ENCODE measurements around the gene HS3ST5. TPM values are rescaled to one million over a fixed set of nuclear protein-coding genes. Genes with fewer than 3 reads are reported as not detected.

The HS3ST5 gene
- total RNA-seq, 1 donor from 2014 or later, result 1.5 TPM

GRCh38 chr6:114055763-114056162, 287.1 kb downstream of the HS3ST5 start:
- Histone ChIP-seq H3K27me3 (ENCODE audit: insufficient read depth, low read length) (no peaks in the 10 kb centered on the region), H3K4me2 (ENCODE audit: low read length) (no peak overlapping the region), H3K27ac (ENCODE audit: low read depth, low read length) (no peak overlapping the region), H3K9ac (ENCODE audit: low read length) (no peak overlapping the region), H4K20me1 (ENCODE audit: insufficient read depth, low read length) (no peaks in the 10 kb centered on the region), H3K79me2 (ENCODE audit: insufficient read depth, low read length) (no peaks in the 10 kb centered on the region), H2AFZ (ENCODE audit: low read depth, low read length) (no peak overlapping the region), H3K4me3 (ENCODE audit: insufficient read depth, low read depth, low read length) (no peak overlapping the region), H3K9me3 (ENCODE audit: insufficient read depth, low read depth, low read length) (no peaks in the 10 kb centered on the region), H3K36me3 (ENCODE audit: insufficient read depth, low read length) (no peaks in the 10 kb centered on the region), H3K4me1 (ENCODE audit: insufficient read depth, low read length) (no peaks in the 10 kb centered on the region)
- no peaks in the 10 kb centered on the region for H3K27me3 Mint-ChIP-seq (ENCODE audit: low read depth, unreplicated experiment)
- DNase-seq (ENCODE audit: low read depth) (no peak), FAIRE-seq (no peak)
- H3K27ac Mint-ChIP-seq (ENCODE audit: unreplicated experiment), result no peak overlapping the region
- H3K4me1 Mint-ChIP-seq (ENCODE audit: low read depth, unreplicated experiment), result peaks cover 5% of the 10 kb centered on the region
- no peaks in the 10 kb centered on the region for H3K36me3 Mint-ChIP-seq (ENCODE audit: low read depth, unreplicated experiment)
- TF ChIP-seq EZH2 (IDR thresholded peaks at IDR 0.05; ENCODE audit: insufficient read depth, low read length) (no peak), CTCF (IDR thresholded peaks at IDR 0.05; ENCODE audit: insufficient read depth, low read depth, low read length) (no peak)
- no peak overlapping the region for H3K4me3 Mint-ChIP-seq (ENCODE audit: unreplicated experiment)
- H3K9me3 Mint-ChIP-seq (ENCODE audit: unreplicated experiment), result no peaks in the 10 kb centered on the region

GRCh38 chr6:114055349-114055748, 287.5 kb downstream of the HS3ST5 start:
- no peaks in the 10 kb centered on the region for H3K27me3 Mint-ChIP-seq (ENCODE audit: low read depth, unreplicated experiment)
- no peaks in the 10 kb centered on the region for H3K9me3 ChIP-seq (ENCODE audit: insufficient read depth, low read depth, low read length)
- DNase-seq (ENCODE audit: low read depth), result no peak
- no peaks in the 10 kb centered on the region for H3K4me1 ChIP-seq (ENCODE audit: insufficient read depth, low read length)
- no peak overlapping the region for H2AFZ ChIP-seq (ENCODE audit: low read depth, low read length)
- no peaks in the 10 kb centered on the region for H3K27me3 ChIP-seq (ENCODE audit: insufficient read depth, low read length)
- no peak overlapping the region for H3K4me3 Mint-ChIP-seq (ENCODE audit: unreplicated experiment)
- H3K36me3 Mint-ChIP-seq (ENCODE audit: low read depth, unreplicated experiment), result no peaks in the 10 kb centered on the region
- no peaks in the 10 kb centered on the region for H3K9me3 Mint-ChIP-seq (ENCODE audit: unreplicated experiment)
- H3K79me2 ChIP-seq (ENCODE audit: insufficient read depth, low read length), result no peaks in the 10 kb centered on the region
- no peak overlapping the region for H3K4me2 ChIP-seq (ENCODE audit: low read length)
- FAIRE-seq, result no peak
- H4K20me1 ChIP-seq (ENCODE audit: insufficient read depth, low read length), result no peaks in the 10 kb centered on the region
- no peak overlapping the region for H3K27ac ChIP-seq (ENCODE audit: low read depth, low read length)
- no peak overlapping the region for H3K27ac Mint-ChIP-seq (ENCODE audit: unreplicated experiment)
- no peaks in the 10 kb centered on the region for H3K36me3 ChIP-seq (ENCODE audit: insufficient read depth, low read length)
- H3K4me1 Mint-ChIP-seq (ENCODE audit: low read depth, unreplicated experiment), result peaks cover 5% of the 10 kb centered on the region
- H3K9ac ChIP-seq (ENCODE audit: low read length), result no peak overlapping the region
- TF ChIP-seq EZH2 (IDR thresholded peaks at IDR 0.05; ENCODE audit: insufficient read depth, low read length) (no peak), CTCF (IDR thresholded peaks at IDR 0.05; ENCODE audit: insufficient read depth, low read depth, low read length) (no peak)
- H3K4me3 ChIP-seq (ENCODE audit: insufficient read depth, low read depth, low read length), result no peak overlapping the region

GRCh38 chr6:114053791-114054190, 289.0 kb downstream of the HS3ST5 start:
- Histone ChIP-seq H3K9ac (ENCODE audit: low read length) (no peak overlapping the region), H3K4me3 (ENCODE audit: insufficient read depth, low read depth, low read length) (no peak overlapping the region), H3K27ac (ENCODE audit: low read depth, low read length) (no peak overlapping the region), H3K79me2 (ENCODE audit: insufficient read depth, low read length) (no peaks in the 10 kb centered on the region), H2AFZ (ENCODE audit: low read depth, low read length) (no peak overlapping the region), H4K20me1 (ENCODE audit: insufficient read depth, low read length) (no peaks in the 10 kb centered on the region), H3K27me3 (ENCODE audit: insufficient read depth, low read length) (no peaks in the 10 kb centered on the region), H3K4me1 (ENCODE audit: insufficient read depth, low read length) (no peaks in the 10 kb centered on the region), H3K4me2 (ENCODE audit: low read length) (no peak overlapping the region), H3K36me3 (ENCODE audit: insufficient read depth, low read length) (no peaks in the 10 kb centered on the region), H3K9me3 (ENCODE audit: insufficient read depth, low read depth, low read length) (no peaks in the 10 kb centered on the region)
- Mint-ChIP-seq H3K4me1 (ENCODE audit: low read depth, unreplicated experiment) (peaks cover 14% of the 10 kb centered on the region), H3K9me3 (ENCODE audit: unreplicated experiment) (no peaks in the 10 kb centered on the region), H3K27ac (ENCODE audit: unreplicated experiment) (no peak overlapping the region), H3K36me3 (ENCODE audit: low read depth, unreplicated experiment) (no peaks in the 10 kb centered on the region), H3K4me3 (ENCODE audit: unreplicated experiment) (no peak overlapping the region), H3K27me3 (ENCODE audit: low read depth, unreplicated experiment) (no peaks in the 10 kb centered on the region)
- DNase-seq (ENCODE audit: low read depth) (no peak), FAIRE-seq (no peak)
- TF ChIP-seq EZH2 (IDR thresholded peaks at IDR 0.05; ENCODE audit: insufficient read depth, low read length) (no peak), CTCF (IDR thresholded peaks at IDR 0.05; ENCODE audit: insufficient read depth, low read depth, low read length) (no peak)

All from astrocyte (in vitro differentiated cells and primary cell).